NCI-H1105 (cell line): ENCODE results near the gene DCAF8.
A peak's percentile ranks its signal among the peaks of the same experiment; 100 is the strongest.
"Not testable (repeated sequence)": the region's sequence is repeated elsewhere in the genome, so short reads cannot be mapped to it uniquely, and the experiment has no call there.

Source experiments
- DNase-seq: peaks from one replicate; lab custom pipeline; 2025; lab: John Stamatoyannopoulos, UW

The DCAF8 gene

DNA sequence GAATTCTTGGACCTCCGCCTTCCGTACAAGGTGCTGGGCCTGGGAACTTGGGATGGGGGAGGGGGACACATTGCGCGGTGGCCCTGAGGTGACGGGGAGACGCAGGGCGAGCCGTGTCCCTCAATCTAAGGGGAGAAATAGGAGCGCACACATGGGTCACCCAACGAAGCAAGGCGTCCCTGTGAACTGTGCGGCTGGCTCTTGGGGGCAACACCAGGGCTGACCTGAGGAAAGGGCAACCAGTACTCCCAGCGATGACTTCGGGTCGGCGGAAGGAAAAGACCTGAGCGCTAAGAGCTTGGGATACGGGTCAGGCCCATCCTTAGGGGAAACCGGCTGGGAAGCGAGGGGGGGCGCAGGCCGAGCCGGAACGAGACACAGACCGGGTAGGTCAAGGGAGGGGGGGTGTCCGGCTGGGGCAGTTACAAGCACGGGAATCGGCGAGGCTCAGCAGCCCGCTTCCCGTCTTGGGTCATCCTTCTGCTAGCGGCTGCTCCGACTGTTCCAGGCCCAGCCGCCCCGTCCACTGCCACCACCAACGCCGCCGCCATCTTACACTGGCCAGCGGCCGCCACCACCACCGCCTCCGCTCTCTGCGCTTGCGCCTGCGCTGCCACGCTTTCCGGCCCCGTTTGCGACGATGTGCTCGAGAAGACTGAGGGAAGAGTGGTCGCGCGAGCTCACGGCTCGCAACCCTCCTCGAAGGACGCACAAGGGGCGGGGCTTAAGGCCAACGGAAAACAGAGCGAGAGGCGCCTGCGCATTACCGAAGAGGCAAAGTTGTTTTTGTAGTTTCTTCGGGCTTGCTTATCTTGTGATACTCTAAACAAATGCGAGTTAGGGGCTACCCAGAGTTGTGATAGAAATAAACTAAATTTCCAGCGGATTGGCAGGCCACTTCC lies at the start of gene DCAF8:
DCAF8 (minus strand) TSS at position 657 of the 902 bp plus-strand sequence. CDS start 18,541 bp downstream, outside the sequence.
- DNase-seq: peak; percentile 99

GRCh38 chr1:160309571-160309970 lies 47.2 kb upstream of the DCAF8 start:
- no peak for DNase-seq

GRCh38 chr1:160309185-160309557 lies 46.8 kb upstream of the DCAF8 start:
- no peak for DNase-seq

DNA sequence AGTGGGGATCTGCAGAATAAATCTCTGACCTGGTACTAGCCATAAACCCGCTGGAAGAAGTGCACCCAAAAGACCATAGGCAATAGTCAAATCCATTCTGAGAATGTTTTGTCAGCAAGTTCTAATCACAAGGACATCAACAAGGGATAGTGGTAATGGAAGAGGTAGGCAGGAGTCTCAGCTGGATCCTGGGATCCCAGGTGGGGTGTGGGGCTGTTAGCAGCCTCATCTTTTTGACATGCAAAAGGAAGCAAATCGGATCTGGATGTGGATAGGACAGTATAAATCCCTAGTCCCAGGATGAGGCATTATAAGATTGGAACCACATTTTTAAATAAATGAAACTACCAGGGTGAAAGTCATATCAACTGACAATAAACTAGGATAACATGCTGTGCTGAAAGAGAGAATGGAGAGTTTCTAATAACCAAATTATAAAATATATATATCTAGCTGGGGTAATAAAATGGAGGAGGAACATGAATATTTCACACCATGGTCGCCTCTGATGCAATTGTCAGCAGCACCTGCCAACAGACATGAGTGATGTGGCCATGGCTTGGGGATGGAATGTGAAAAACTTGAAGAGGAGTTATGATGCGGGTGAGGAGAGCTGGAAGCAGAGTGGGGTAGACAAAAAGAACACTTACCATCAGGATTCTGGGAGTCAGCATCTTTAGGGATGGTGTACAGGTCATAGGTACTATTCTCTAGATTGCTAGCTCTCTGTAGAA lies 46.3 kb upstream of the DCAF8 start:
- no peak for DNase-seq

GRCh38 chr1:160307118-160307791 lies 44.9 kb upstream of the DCAF8 start:
- DNase-seq: no peak

DNA sequence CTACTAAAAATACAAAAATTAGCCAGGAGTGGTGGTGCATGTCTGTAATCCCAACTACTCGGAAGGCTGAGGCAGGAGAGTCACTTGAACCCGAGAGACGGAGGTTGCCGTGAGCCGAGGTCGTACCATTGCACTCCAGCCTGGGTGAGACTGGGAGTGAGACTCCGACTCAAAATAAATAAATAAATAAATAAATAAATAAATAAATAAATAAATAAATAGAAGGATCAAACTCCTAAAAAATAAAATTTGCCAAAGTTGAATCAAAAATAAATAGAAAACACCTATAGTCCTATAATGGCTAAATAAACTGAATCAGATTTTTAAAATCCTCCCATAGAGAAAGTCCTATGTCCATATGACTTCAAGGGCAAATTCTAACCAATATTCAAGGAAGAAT lies 37.8 kb upstream of the DCAF8 start:
- DNase-seq: no peak

GRCh38 chr1:160296036-160296435 lies 33.7 kb upstream of the DCAF8 start:
- no peak for DNase-seq

DNA sequence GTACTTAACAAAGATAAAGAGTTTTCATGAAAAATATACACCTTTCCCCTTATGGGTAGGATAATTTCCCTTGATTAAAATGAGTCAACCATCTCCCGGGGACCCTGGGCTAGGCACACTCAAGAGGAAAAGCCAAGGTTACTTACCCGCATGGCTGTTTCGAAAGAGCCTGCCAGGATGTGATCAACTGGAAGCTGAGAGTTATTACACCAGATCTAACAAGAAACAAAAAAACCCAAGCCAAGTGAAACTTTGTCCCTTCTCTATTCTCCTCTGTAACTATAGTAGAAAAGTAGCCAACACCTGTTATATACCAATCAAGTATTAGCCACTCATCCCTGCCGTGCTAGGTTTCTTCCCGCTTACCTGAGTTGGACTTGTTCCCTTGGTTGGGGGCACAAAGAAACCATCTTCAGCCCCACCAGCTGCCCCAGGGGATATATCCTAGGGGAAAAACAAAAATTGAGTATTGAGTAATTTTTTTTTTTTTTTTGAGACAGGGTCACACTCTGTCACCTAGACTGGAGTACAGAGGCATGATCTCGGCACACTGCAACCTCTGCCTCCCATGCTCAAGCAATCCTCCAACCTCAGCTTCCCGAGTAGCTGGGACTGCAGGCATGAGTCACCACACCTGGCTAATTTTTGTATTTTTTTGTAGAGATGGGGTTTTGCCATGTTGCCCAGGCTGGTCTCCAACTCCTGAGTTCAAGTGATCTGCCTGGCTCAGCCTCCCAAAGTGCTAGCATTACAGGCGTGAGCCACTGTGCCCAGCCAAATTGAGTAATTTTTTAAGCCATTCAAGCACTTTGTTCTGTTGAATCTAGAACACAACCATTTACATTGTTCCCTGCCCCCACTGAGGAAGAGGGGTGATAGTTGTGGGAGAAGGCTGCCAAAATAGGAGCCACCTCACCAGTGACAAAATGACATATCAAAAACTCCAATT lies 30.9 kb upstream of the DCAF8 start:
- no peak for DNase-seq

GRCh38 chr1:160291248-160292220 lies 29.2 kb upstream of the DCAF8 start:
- DNase-seq: peak; percentile 60

DNA sequence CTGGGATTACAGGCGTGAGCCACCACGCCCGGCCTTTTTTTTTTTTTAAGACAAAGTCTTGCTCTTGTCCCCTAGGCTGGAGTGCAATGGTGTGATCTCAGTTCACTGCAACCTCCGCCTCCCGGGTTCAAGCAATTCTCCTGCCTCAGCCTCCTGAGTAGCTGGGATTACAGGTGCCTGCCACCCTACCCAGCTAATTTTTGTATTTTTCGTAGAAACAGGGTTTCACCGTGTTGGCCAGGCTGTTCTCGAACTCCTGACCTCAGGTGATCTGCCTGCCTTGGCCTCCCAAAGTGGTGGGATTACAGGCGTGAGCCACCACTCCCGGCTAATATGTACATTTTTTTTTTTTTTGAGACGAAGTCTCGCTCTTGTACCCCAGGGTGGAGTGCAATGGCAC lies 25.4 kb upstream of the DCAF8 start:
- DNase-seq: not testable (repeated sequence)

GRCh38 chr1:160285506-160285905 lies 23.2 kb upstream of the DCAF8 start:
- no peak for DNase-seq

- peak; percentile 81 for DNase-seq
These were observed 22.5 kb upstream of the DCAF8 start, which contains the start of gene PEX19 for GRCh38 chr1:160284782-160285344. PEX19 (minus strand) TSS chr1:160285133; CDS start chr1:160285124, 9 bp downstream.

DNA sequence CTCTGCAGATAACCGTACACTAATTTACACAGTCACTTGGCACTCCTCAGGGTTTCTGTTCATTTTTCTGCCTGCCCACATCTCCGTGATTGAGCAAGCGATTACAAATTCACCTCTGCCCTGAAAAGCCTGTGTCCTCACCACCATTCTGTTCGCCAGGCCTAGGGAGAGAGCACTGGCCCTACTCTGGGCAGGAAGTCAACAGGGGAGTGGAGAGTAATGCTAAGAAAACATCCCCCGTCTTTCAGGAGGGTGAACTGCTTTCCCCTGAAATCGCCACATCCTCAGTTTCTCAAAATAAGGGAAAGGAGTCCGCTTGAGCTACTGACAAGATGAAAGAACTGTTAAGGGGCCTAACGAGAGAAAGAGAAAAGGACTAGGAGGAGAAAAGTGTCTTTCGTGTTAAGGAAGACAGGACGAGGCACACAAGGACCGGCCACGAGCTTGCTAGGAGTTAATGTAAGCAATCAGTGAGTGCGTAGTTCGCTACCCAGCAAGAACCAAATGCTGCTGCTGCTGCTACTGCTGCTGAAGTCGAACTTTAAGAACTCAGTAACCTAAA lies 22.0 kb upstream of the DCAF8 start:
- DNase-seq: no peak

DNA sequence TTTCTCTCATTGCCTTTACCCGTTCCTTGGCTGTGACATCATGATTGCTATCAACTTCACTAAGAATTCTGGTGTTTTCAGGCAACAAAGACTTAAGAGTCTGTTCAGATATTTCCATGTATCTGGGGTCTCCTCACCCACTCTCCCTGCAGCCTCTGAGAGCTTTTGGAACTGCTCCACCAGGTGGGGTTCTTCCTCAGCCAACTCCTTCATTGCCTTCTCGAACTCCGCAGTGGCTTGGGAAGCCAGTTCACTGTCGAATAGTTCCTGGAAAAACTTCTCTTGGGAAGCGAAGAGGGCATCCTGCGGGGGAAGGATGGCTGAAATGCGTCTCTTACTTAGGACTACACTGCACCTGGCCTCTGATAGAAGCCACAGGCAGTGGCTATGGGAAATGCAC lies 20.5 kb upstream of the DCAF8 start:
- no peak for DNase-seq

DNA sequence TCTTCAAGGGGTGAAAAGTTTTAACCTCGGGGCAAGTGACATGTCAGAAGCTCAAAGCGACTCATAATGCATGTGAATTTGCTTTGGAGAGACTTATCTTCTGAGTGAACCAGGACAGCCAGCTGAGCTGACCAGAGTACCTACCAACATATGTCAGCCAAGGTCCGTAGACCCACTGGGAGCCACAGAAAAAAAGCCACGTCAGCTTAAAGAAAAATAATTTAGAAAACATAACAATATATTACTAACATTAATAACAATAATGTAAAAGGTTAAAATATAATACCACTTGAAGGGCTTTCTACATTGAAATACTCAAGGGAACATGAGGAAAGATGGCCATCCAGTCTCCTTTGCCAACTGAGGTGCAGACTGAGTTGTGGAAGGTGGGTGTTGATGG lies 15.6 kb upstream of the DCAF8 start:
- no peak for DNase-seq

DNA sequence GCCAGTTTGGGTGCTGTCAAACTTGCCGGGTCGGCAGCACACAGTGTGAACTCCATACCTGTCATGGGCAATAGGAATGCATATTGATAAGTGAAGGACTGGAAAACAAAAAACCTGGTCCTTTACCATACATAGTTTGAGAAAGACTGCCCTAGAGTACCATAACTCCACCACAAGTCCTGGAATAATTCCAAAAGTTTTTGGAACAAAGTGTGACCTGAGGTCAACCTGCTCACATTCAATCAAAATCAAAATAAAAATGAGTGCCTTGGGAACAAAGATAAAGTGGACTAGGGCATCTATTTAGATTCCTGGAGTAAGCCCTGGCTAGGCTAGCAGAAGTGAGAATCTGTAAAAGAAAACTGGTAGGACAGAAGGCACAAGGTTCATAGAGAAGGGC lies 15.0 kb upstream of the DCAF8 start:
- DNase-seq: no peak

DNA sequence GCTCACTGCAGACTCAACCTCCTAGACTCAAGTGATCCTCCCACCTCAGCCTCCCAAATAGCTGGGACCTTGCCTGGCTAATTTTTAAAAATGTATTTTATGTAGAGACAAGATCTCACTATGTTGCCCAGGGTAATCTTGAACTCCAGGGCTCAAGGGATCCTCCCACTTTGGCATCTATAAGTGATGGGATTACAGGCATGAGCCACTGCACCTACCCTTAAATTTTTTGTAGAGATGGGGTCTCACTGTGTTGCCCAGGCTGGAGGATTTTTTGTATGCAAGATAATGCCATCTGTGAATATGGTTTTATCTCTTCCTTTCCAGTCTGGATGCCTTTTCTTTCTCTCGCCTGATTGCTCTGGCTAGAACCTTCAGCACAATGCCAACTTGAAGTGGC lies 8.7 kb upstream of the DCAF8 start:
- DNase-seq: no peak

DNA sequence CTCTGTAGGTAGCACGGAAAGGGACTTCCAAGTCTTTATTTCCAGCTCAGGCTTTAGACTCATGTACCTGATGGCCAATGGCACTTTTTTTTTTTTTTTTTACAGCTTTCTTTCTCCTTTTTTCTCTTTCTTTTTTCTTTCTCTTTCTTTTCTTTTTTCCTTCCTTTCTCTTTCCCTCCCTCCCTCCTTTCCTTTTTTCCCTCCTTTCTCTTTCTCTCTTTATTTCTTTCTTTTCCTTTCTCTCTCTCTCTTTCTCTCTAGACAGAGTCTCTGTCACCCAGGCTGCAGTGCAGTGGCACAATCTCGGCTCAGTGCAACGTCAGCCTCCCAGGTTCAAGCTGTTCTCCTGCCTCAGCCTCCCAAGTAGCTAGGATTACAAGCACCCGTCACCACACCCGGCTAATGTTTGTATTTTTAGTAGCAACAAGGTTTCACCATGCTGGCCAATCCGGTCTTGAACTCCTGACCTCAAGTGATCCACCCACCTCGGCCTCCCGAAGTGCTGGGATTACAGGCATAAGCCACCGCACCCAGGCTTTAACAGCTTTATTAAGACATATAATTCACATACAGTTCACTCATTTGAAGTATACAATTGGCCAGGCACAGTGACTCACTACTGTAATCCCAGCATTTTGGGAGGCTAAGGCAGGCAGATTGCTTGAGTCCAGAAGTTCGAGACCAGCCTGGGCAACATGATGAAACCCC lies 5.1 kb upstream of the DCAF8 start:
- no peak for DNase-seq

DNA sequence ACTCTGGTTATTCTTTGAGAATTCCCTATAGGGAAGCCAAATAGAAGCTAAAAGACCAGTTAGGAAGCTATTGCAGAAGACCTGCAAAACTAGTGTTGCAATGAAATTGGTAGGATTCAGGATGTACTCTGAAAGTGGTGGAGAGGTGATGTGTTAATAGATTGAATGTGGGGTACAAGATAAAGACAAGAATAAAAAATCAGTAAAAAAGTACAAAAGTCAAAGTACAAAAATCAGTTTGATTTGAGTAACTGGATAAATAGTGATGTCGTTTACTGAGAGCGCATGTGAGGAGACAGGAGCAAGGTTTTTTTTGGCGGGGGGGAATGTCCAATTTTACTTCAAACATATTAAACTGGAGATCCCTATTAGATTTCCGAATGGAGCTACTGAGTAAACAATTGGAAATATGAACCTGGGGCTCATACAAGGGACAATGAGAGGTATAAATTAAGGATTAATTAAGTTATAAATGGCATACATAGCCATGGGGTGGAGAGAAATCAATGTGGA lies 2.5 kb upstream of the DCAF8 start:
- DNase-seq: no peak
